Measurements from ENCODE around the gene GJC2. TPM values are rescaled to one million over a fixed set of nuclear protein-coding genes. Genes with fewer than 3 reads are reported as not detected.

The GJC2 gene
- total and polyA plus RNA-seq, 4 donors: 0.10 to 0.79 (median 0.25) TPM; not detected in 1

GRCh38 chr1:228178737-228179684 is 29.3 kb downstream of the GJC2 start:
- no peak overlapping the region for H3K27ac ChIP-seq (ENCODE audit: low read depth in 1 of 2, low read length in 2 of 2)
- peak; percentile 81 for DNase-seq (ENCODE audit: low spot score)

GRCh38 chr1:228180271-228180958 is 30.7 kb downstream of the GJC2 start:
- peaks cover 0 to 4% (median 2%) of the 10 kb centered on the region in 4 donors for H3K36me3 ChIP-seq (ENCODE audit: control insufficient read depth in 4 of 4, insufficient read depth in 3 of 4, low read depth in 1 of 4, low read length in 3 of 4)
- TF ChIP-seq, protein P1, sequence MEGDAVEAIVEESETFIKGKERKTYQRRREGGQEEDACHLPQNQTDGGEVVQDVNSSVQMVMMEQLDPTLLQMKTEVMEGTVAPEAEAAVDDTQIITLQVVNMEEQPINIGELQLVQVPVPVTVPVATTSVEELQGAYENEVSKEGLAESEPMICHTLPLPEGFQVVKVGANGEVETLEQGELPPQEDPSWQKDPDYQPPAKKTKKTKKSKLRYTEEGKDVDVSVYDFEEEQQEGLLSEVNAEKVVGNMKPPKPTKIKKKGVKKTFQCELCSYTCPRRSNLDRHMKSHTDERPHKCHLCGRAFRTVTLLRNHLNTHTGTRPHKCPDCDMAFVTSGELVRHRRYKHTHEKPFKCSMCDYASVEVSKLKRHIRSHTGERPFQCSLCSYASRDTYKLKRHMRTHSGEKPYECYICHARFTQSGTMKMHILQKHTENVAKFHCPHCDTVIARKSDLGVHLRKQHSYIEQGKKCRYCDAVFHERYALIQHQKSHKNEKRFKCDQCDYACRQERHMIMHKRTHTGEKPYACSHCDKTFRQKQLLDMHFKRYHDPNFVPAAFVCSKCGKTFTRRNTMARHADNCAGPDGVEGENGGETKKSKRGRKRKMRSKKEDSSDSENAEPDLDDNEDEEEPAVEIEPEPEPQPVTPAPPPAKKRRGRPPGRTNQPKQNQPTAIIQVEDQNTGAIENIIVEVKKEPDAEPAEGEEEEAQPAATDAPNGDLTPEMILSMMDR (IDR thresholded peaks at IDR 0.05; ENCODE audit: low read depth, low read length, missing input control): peak; percentile 21
- no peak for TF ChIP-seq REST (IDR thresholded peaks at IDR 0.05)
- no peak for TF ChIP-seq EGR1 (IDR thresholded peaks at IDR 0.05; ENCODE audit: low read depth in 2 of 2)
- peak in 1 of 2 donors; percentile 21 for TF ChIP-seq RAD21 (IDR thresholded peaks at IDR 0.05)
- no peak overlapping the region for H3K4me3 ChIP-seq (ENCODE audit: low read depth in 1 of 3, low read length in 3 of 3)
- H3K9me3 ChIP-seq (ENCODE audit: control insufficient read depth in 4 of 4, low read length in 3 of 4): no peaks in the 10 kb centered on the region
- no peaks in the 10 kb centered on the region for H3K27me3 ChIP-seq (ENCODE audit: control insufficient read depth in 4 of 4, insufficient read depth in 4 of 4, low read length in 3 of 4)
- no peak for DNase-seq (ENCODE audit: low spot score)
- WGBS: 86% methylated on average over 4 of the region's 4 CpGs
- no peaks in the 10 kb centered on the region for H3K4me1 ChIP-seq (ENCODE audit: control insufficient read depth in 4 of 4, insufficient read depth in 4 of 4, low read length in 3 of 4)
- no peak overlapping the region for H3K9ac ChIP-seq (ENCODE audit: low read depth in 1 of 2, low read length in 2 of 2)
- no peak overlapping the region for H3K27ac ChIP-seq (ENCODE audit: low read depth in 1 of 2, low read length in 2 of 2)

More at GRCh38 chr1:228178737-228179684, 29.3 kb downstream of the GJC2 start:
- Histone ChIP-seq H3K9ac (ENCODE audit: low read depth in 1 of 2, low read length in 2 of 2) (no peak overlapping the region), H3K36me3 (ENCODE audit: control insufficient read depth in 4 of 4, insufficient read depth in 3 of 4, low read depth in 1 of 4, low read length in 3 of 4) (peaks cover 0 to 7% (median 4%) of the 10 kb centered on the region in 4 donors), H3K27me3 (ENCODE audit: control insufficient read depth in 4 of 4, insufficient read depth in 4 of 4, low read length in 3 of 4) (no peaks in the 10 kb centered on the region), H3K9me3 (ENCODE audit: control insufficient read depth in 4 of 4, low read length in 3 of 4) (no peaks in the 10 kb centered on the region), H3K4me1 (ENCODE audit: control insufficient read depth in 4 of 4, insufficient read depth in 4 of 4, low read length in 3 of 4) (no peaks in the 10 kb centered on the region), H3K4me3 (ENCODE audit: low read depth in 1 of 3, low read length in 3 of 3) (no peak overlapping the region)
- TF ChIP-seq, protein P2, sequence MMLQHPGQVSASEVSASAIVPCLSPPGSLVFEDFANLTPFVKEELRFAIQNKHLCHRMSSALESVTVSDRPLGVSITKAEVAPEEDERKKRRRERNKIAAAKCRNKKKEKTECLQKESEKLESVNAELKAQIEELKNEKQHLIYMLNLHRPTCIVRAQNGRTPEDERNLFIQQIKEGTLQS (IDR thresholded peaks at IDR 0.05): no peak
- TF ChIP-seq, protein P1 (IDR thresholded peaks at IDR 0.05; ENCODE audit: low read depth, low read length, missing input control): no peak
- no peak for TF ChIP-seq RXRA (IDR thresholded peaks at IDR 0.05)
- TF ChIP-seq JUND (IDR thresholded peaks at IDR 0.05): no peak
- 81% methylated on average over 12 of the region's 12 CpGs for WGBS
